Activated CD8-positive, alpha-beta memory T cell treated with anti-CD3 and anti-CD28 coated beads for 36 hours (primary cell): ENCODE measurements around the gene MAGEA6. TPM values are rescaled to one million over a fixed set of nuclear protein-coding genes. Genes with fewer than 3 reads are reported as not detected.
"Not testable (repeated sequence)": the region's sequence is repeated elsewhere in the genome, so short reads cannot be mapped to it uniquely, and the experiment has no call there.

Experiments
- CTCF ChIA-PET: fragments of 350-600 bp; sonication (Branson Sonifier 250); formaldehyde crosslinking; loops from one replicate; lab custom pipeline; 2021; ENCODE audit warnings: antibody characterized with exemption; lab: Charles Lee
- POLR2A ChIA-PET: fragments of 350-600 bp; sonication (Branson Sonifier 250); formaldehyde crosslinking; loops from one replicate; lab custom pipeline; 2021; ENCODE audit warnings: antibody characterized with exemption; lab: Charles Lee
- total RNA-seq, 2 experiments: library from RNA; stranded (reverse); gene quantifications; one replicate each; pipeline ENCODE4 v1.2.3, GENCODE V29; 2021

MAGEA6 gene
- total RNA-seq, result not detected

- CTCF ChIA-PET, POLR2A ChIA-PET: not testable (repeated sequence)
Observed at GRCh38 chrX:152769549-152770289, at the start of gene MAGEA6. MAGEA6 (minus strand) TSS chrX:152769689; CDS start chrX:152767650, 2,039 bp downstream.

- POLR2A ChIA-PET, result no interaction called here
- CTCF ChIA-PET, result no interaction called here
Observed at GRCh38 chrX:152819266-152819665, 49.8 kb upstream of the MAGEA6 start.

- ChIA-PET CTCF (no interaction called here), POLR2A (no interaction called here)
Observed at GRCh38 chrX:152818356-152818755, 48.9 kb upstream of the MAGEA6 start.

GRCh38 chrX:152817078-152817764, 47.7 kb upstream of the MAGEA6 start:
- ChIA-PET POLR2A (no interaction called here), CTCF (no interaction called here)

- POLR2A ChIA-PET, result no interaction called here
Observed at GRCh38 chrX:152814048-152814447, 44.6 kb upstream of the MAGEA6 start.

GRCh38 chrX:152813206-152813605, 43.7 kb upstream of the MAGEA6 start:
- CTCF ChIA-PET, result no interaction called here
- POLR2A ChIA-PET, result no interaction called here

More at GRCh38 chrX:152814048-152814447, 44.6 kb upstream of the MAGEA6 start:
- CTCF ChIA-PET, result no interaction called here

- ChIA-PET CTCF (no interaction called here), POLR2A (no interaction called here)
Observed at GRCh38 chrX:152810403-152810802, 40.9 kb upstream of the MAGEA6 start.

GRCh38 chrX:152806035-152806434, 36.5 kb upstream of the MAGEA6 start:
- ChIA-PET CTCF (no interaction called here), POLR2A (no interaction called here)

GRCh38 chrX:152798945-152799344, 29.5 kb upstream of the MAGEA6 start:
- CTCF ChIA-PET, result no interaction called here

GRCh38 chrX:152787062-152787461, 17.6 kb upstream of the MAGEA6 start:
- CTCF ChIA-PET, POLR2A ChIA-PET: not testable (repeated sequence)

More at GRCh38 chrX:152798945-152799344, 29.5 kb upstream of the MAGEA6 start:
- POLR2A ChIA-PET, result no interaction called here

- CTCF ChIA-PET, POLR2A ChIA-PET: not testable (repeated sequence)
Observed at GRCh38 chrX:152766562-152766961, 2.9 kb downstream of the MAGEA6 start.

- POLR2A ChIA-PET, CTCF ChIA-PET: not testable (repeated sequence)
Observed at GRCh38 chrX:152761582-152761981, 7.9 kb downstream of the MAGEA6 start.

GRCh38 chrX:152759544-152759943, 9.9 kb downstream of the MAGEA6 start:
- CTCF ChIA-PET, result not testable (repeated sequence)

GRCh38 chrX:152758918-152759317, 10.6 kb downstream of the MAGEA6 start, which contains the start of gene CSAG3:
CSAG3 (plus strand) TSS chrX:152759218.
- POLR2A ChIA-PET, CTCF ChIA-PET: not testable (repeated sequence)

More at GRCh38 chrX:152759544-152759943, 9.9 kb downstream of the MAGEA6 start:
- POLR2A ChIA-PET, result not testable (repeated sequence)

- CTCF ChIA-PET, POLR2A ChIA-PET: not testable (repeated sequence)
Observed at GRCh38 chrX:152754871-152755270, 14.6 kb downstream of the MAGEA6 start.

GRCh38 chrX:152753686-152754650, 15.5 kb downstream of the MAGEA6 start, which contains the start of gene MAGEA2:
MAGEA2 (minus strand) TSS chrX:152753842; CDS start chrX:152751363, 2,479 bp downstream.
- CTCF ChIA-PET, POLR2A ChIA-PET: not testable (repeated sequence)

GRCh38 chrX:152738560-152738959, 30.9 kb downstream of the MAGEA6 start:
- ChIA-PET CTCF (no interaction called here), POLR2A (no interaction called here)

GRCh38 chrX:152736528-152736927, 33.0 kb downstream of the MAGEA6 start:
- CTCF ChIA-PET, POLR2A ChIA-PET: not testable (repeated sequence)

GRCh38 chrX:152735860-152736511, 33.5 kb downstream of the MAGEA6 start:
- POLR2A ChIA-PET, result no interaction called here

More at GRCh38 chrX:152735860-152736511, 33.5 kb downstream of the MAGEA6 start:
- CTCF ChIA-PET, result no interaction called here
